Stimulated activated CD8-positive, alpha-beta memory T cell treated with anti-CD3 and anti-CD28 coated beads, Interleukin-4, amount 100 ng/mL, for 1 hour (primary cell): ENCODE results near the gene CCSER1.
"Not testable (repeated sequence)": the region's sequence is repeated elsewhere in the genome, so short reads cannot be mapped to it uniquely, and the experiment has no call there.

Experiments
- DNase-seq, 2 donors: peaks; one replicate each; pipeline ENCODE4 v3.0.0-alpha.2; 2020; ENCODE audit warnings: low read depth in 2 of 2, low spot score in 1 of 2

The CCSER1 gene

GRCh38 chr4:90281541-90282355 lies 154.6 kb downstream of the CCSER1 start:
- no peak for DNase-seq

- DNase-seq: no peak
Measured at GRCh38 chr4:90290345-90290744, 163.2 kb downstream of the CCSER1 start.

GRCh38 chr4:90292438-90292837 lies 165.2 kb downstream of the CCSER1 start:
- DNase-seq: no peak

GRCh38 chr4:90293320-90293719 lies 166.1 kb downstream of the CCSER1 start:
- DNase-seq: no peak

GRCh38 chr4:90299373-90299772 lies 172.2 kb downstream of the CCSER1 start:
- no peak for DNase-seq

- DNase-seq: no peak
Measured at GRCh38 chr4:90306810-90307209, 179.6 kb downstream of the CCSER1 start.

- not testable (repeated sequence) for DNase-seq
Measured at GRCh38 chr4:90317140-90317539, 189.9 kb downstream of the CCSER1 start.

- DNase-seq: no peak
Measured at GRCh38 chr4:90317785-90318184, 190.6 kb downstream of the CCSER1 start.

GRCh38 chr4:90318193-90318592 lies 191.0 kb downstream of the CCSER1 start:
- DNase-seq: no peak

GRCh38 chr4:90328558-90328957 lies 201.4 kb downstream of the CCSER1 start:
- DNase-seq: no peak

- no peak for DNase-seq
Measured at GRCh38 chr4:90330546-90330945, 203.4 kb downstream of the CCSER1 start.

GRCh38 chr4:90345549-90346215 lies 218.5 kb downstream of the CCSER1 start:
- no peak for DNase-seq

- DNase-seq: no peak
Measured at GRCh38 chr4:90349636-90350035, 222.4 kb downstream of the CCSER1 start.

- no peak for DNase-seq
Measured at GRCh38 chr4:90357117-90357710, 230.0 kb downstream of the CCSER1 start.

GRCh38 chr4:90375081-90375480 lies 247.9 kb downstream of the CCSER1 start:
- no peak for DNase-seq

GRCh38 chr4:90393215-90393614 lies 266.0 kb downstream of the CCSER1 start:
- DNase-seq: no peak

- DNase-seq: no peak
Measured at GRCh38 chr4:90403781-90404180, 276.6 kb downstream of the CCSER1 start.

- DNase-seq: not testable (repeated sequence)
Measured at GRCh38 chr4:90407897-90408296, 280.7 kb downstream of the CCSER1 start.

GRCh38 chr4:90412786-90413185 lies 285.6 kb downstream of the CCSER1 start:
- not testable (repeated sequence) for DNase-seq

GRCh38 chr4:90415116-90415515 lies 287.9 kb downstream of the CCSER1 start:
- DNase-seq: no peak

GRCh38 chr4:90419124-90419711 lies 292.0 kb downstream of the CCSER1 start:
- DNase-seq: no peak

GRCh38 chr4:90421161-90421560 lies 294.0 kb downstream of the CCSER1 start:
- no peak for DNase-seq
